Keratinocyte (primary cell): ENCODE results near the gene MAD1L1.

ENCODE experiments used
- CTCF ChIP-seq, 3 experiments: IDR thresholded peaks in 1 of 3; conservative IDR thresholded peaks in 1 of 3; optimal IDR thresholded peaks in 1 of 3; 2 replicates in 2 of 3; 3 replicates in 1 of 3; pipeline versions ENCODE3 to v1.5.1; 2011; ENCODE audit warnings: low read length in 3 of 3, mild to moderate bottlenecking in 3 of 3, moderate library complexity in 2 of 3, control low read depth in 1 of 3, inconsistent platforms in 1 of 3; ENCODE audit not compliant: insufficient read depth in 2 of 3; ENCODE audit errors: extremely low read depth in 1 of 3
- EZH2 ChIP-seq: IDR thresholded peaks from one replicate; pipeline ENCODE4 v1.6.1; 2012; ENCODE audit warnings: inconsistent platforms, mild to moderate bottlenecking, low read length, moderate library complexity

GRCh38 chr7:1936006-1936310, 296.8 kb downstream of the MAD1L1 start:
- TF ChIP-seq EZH2 (no peak), CTCF (optimal IDR thresholded peaks at IDR 0.05 in 1 of 3, IDR thresholded peaks at IDR 0.05 in 1 of 3, conservative IDR thresholded peaks at IDR 0.05 in 1 of 3; ENCODE audit: extremely low read depth in 1 of 3, insufficient read depth in 2 of 3, low read length in 3 of 3) (no peak)
